WERI-Rb-1 (cell line): ENCODE results near the gene TMEM138.

Experiments used
- DNase-seq: peaks from one replicate; pipeline ENCODE4 v3.0.0-alpha.2; 2020
- H3K27ac ChIP-seq: fragments of 250-450 bp; sonication (Bioruptor Pico); 2 replicates; pipeline ENCODE4 v1.5.1; 2020; ENCODE audit warnings: mild to moderate bottlenecking, moderate library complexity
- H3K27me3 ChIP-seq: fragments of 250-450 bp; sonication (Bioruptor Pico); 2 replicates; pipeline ENCODE4 v1.5.1; 2021; ENCODE audit warnings: mild to moderate bottlenecking, low read depth, moderate library complexity; ENCODE audit not compliant: insufficient read depth, severe bottlenecking
- H3K36me3 ChIP-seq: fragments of 250-450 bp; sonication (Bioruptor Pico); 2 replicates; pipeline ENCODE4 v1.5.1; 2020; ENCODE audit warnings: mild to moderate bottlenecking, moderate library complexity
- H3K4me3 ChIP-seq: 2 replicates; pipeline ENCODE4 v1.5.1; 2011; ENCODE audit warnings: low read depth, mild to moderate bottlenecking, control low read depth, low read length
- H3K9me3 ChIP-seq: fragments of 250-450 bp; sonication (Bioruptor Pico); 2 replicates; pipeline ENCODE4 v1.5.1; 2021; ENCODE audit warnings: mild to moderate bottlenecking, moderate library complexity; ENCODE audit not compliant: severe bottlenecking
- TF ChIP-seq, protein P1 (sequence below): IDR thresholded peaks from 2 replicates; pipeline ENCODE4 v1.5.1; 2011; ENCODE audit warnings: low read depth, mild to moderate bottlenecking, control low read depth, inconsistent platforms, low read length

TMEM138 gene

DNA sequence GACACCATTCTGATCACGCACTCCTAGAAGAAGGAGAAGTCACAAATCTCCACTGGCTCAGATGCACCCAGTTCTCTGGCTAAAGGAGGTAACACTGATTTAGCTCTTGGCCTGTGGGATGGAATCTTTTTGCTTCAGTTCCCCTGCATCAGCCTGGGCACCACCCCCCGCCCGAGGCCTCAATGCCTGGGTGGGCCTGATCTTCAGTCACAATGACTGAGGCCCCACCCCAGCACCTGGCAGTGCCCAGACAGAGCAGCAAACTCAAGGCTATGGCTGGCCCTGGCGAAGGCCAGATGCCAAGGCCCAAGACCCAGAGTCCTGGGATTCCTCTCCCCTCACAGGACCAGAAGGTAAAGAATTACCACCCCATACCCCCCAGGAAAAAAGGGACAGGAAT, 5.5 kb upstream of the TMEM138 start:
- TF ChIP-seq, protein P1, sequence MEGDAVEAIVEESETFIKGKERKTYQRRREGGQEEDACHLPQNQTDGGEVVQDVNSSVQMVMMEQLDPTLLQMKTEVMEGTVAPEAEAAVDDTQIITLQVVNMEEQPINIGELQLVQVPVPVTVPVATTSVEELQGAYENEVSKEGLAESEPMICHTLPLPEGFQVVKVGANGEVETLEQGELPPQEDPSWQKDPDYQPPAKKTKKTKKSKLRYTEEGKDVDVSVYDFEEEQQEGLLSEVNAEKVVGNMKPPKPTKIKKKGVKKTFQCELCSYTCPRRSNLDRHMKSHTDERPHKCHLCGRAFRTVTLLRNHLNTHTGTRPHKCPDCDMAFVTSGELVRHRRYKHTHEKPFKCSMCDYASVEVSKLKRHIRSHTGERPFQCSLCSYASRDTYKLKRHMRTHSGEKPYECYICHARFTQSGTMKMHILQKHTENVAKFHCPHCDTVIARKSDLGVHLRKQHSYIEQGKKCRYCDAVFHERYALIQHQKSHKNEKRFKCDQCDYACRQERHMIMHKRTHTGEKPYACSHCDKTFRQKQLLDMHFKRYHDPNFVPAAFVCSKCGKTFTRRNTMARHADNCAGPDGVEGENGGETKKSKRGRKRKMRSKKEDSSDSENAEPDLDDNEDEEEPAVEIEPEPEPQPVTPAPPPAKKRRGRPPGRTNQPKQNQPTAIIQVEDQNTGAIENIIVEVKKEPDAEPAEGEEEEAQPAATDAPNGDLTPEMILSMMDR = no peak
- no peaks in the 10 kb centered on the region for H3K27me3 ChIP-seq
- H3K36me3 ChIP-seq = no peaks in the 10 kb centered on the region
- no peaks in the 10 kb centered on the region for H3K9me3 ChIP-seq
- no peak for DNase-seq
- no peak overlapping the region for H3K27ac ChIP-seq
- H3K4me3 ChIP-seq = no peak overlapping the region

DNA sequence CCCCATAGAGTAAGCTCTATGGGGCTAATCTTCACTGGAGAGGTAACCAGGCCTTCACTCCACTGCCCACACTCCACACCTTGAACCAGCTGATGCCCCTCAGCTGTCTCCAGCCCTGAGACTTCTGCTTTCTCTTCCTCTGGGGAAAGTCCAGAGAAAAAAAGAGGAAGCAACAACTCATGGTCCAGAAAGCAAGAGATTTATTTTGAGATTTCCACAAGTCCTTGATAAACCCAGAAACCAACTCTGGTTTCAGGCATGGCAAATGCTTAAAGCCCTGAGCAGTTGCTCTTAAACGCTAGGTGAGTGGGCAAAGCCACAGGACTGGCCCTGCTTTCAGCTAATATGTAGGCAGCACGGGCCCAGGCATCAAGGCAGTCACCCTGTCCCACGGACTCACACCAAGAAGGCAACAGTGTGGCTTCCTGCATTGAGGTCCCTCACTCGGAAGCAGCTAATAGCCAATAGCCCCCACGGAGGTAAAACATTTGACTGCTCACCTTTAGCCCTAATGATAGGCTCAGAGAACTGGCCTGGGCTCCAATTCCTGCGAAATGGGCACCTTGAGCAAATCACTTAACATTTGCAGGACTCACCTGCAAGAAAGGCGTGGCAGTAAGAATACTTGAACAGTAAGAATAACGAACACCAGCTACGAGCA, 4.8 kb upstream of the TMEM138 start:
- H3K27me3 ChIP-seq = no peaks in the 10 kb centered on the region
- no peak for DNase-seq
- no peaks in the 10 kb centered on the region for H3K36me3 ChIP-seq
- TF ChIP-seq, protein P1 = no peak
- H3K4me3 ChIP-seq = no peak overlapping the region
- no peaks in the 10 kb centered on the region for H3K9me3 ChIP-seq
- H3K27ac ChIP-seq = no peak overlapping the region

DNA sequence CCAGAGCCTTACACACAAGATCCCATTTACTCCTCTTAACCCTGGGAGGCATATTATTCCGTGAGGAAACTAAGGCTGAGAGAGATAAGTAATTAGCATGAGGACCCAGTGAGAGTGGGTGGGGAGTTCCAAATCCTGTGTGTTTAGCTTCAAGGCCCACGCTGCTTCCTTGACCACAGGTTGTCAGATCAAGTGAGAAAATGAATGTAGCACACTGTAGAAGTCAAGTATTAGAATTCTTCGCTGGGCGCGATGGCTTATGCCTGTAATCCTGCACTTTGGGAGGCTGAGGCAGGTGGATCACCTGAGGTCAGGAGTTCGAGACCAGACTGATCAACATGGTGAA, 4.3 kb upstream of the TMEM138 start:
- DNase-seq = no peak
- H3K9me3 ChIP-seq = no peaks in the 10 kb centered on the region
- no peak overlapping the region for H3K4me3 ChIP-seq
- no peaks in the 10 kb centered on the region for H3K27me3 ChIP-seq
- TF ChIP-seq, protein P1 = no peak
- H3K36me3 ChIP-seq = no peaks in the 10 kb centered on the region
- H3K27ac ChIP-seq = no peak overlapping the region

DNA sequence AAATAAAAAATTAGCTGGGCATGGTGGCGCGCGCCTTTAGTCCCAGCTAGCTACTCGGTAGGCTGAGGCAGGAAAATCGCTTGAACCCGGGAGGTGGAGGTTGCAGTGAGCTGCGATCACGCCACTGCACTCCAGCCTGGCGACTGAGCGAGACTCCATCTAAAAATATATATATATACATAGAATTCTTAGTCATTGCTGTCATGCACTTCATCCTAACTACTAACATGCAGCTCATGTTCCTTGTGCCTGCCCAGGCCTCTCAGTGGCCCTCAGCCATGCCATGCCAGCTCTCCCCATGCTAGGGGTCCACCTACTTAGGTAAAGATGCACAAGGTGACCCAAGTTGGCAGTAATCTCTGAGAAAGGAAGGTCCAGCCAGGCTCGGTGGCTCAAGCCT, 3.6 kb upstream of the TMEM138 start:
- TF ChIP-seq, protein P1 = no peak
- Histone ChIP-seq H3K27me3 (no peaks in the 10 kb centered on the region), H3K27ac (no peak overlapping the region), H3K4me3 (no peak overlapping the region), H3K9me3 (no peaks in the 10 kb centered on the region), H3K36me3 (peaks cover 6% of the 10 kb centered on the region)
- DNase-seq = no peak

DNA sequence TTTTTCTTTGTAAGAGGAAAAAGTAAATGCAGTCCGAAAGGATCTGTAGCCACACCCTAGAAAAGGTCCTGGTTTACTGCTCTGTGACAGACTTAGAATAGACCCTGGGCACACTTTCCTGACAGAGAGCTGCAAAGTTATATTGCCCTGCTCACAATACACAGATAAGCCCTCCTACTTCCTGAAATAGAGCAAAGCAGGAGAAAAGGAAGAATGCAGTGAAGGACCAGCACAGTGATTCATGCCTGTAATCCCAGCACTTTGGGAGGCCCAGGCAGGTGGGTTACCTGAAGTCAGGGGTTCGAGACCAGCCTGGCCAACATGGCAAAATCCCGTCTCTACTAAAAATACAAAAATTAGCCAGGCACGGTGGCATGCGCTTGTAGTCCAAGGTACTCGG, 2.7 kb upstream of the TMEM138 start:
- no peak for DNase-seq
- H3K9me3 ChIP-seq = no peaks in the 10 kb centered on the region
- no peaks in the 10 kb centered on the region for H3K27me3 ChIP-seq
- no peak overlapping the region for H3K27ac ChIP-seq
- H3K36me3 ChIP-seq = peaks cover 15% of the 10 kb centered on the region
- no peak overlapping the region for H3K4me3 ChIP-seq
- TF ChIP-seq, protein P1 = no peak

DNA sequence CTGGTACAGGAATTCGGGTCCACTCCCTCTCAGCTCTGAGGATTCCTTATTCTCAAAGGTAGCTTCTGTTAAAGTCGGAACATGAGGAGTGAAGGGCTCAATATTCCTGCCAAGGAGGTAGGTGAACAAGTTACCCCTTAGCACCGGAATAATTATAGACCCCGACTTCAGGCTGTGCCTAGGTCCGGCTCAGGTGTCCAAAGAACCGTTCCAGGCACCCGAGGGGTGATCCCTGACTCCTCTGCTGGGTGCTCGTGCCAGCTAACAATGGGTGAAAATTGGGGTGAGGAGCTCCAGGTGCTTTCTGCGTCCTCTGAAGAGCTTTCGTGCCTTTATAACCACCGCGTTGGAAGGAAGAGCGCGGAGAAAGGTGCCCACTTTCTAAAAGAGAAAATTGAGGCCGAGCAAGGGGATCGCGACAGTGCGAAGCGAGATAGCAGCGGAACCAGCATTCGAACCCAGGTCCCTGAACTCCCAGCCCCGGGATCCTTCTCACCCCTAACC, 885 bp upstream of the TMEM138 start:
- no peak for DNase-seq
- H3K36me3 ChIP-seq = peaks cover 33% of the 10 kb centered on the region

More for the DNA sequence above, 885 bp upstream of the TMEM138 start:
- Histone ChIP-seq H3K9me3 (no peaks in the 10 kb centered on the region), H3K27ac (peak overlapping the region; percentile 100), H3K4me3 (peak overlapping the region; percentile 91), H3K27me3 (no peaks in the 10 kb centered on the region)
- TF ChIP-seq, protein P1 = no peak
